ENCODE results near the gene LRP11. TPM values are rescaled to one million over a fixed set of nuclear protein-coding genes. Genes with fewer than 3 reads are reported as not detected.
"Not testable (repeated sequence)": the region's sequence is repeated elsewhere in the genome, so short reads cannot be mapped to it uniquely, and the experiment has no call there.

LRP11 gene
- total RNA-seq, 1 donor: 97.2 TPM

DNA sequence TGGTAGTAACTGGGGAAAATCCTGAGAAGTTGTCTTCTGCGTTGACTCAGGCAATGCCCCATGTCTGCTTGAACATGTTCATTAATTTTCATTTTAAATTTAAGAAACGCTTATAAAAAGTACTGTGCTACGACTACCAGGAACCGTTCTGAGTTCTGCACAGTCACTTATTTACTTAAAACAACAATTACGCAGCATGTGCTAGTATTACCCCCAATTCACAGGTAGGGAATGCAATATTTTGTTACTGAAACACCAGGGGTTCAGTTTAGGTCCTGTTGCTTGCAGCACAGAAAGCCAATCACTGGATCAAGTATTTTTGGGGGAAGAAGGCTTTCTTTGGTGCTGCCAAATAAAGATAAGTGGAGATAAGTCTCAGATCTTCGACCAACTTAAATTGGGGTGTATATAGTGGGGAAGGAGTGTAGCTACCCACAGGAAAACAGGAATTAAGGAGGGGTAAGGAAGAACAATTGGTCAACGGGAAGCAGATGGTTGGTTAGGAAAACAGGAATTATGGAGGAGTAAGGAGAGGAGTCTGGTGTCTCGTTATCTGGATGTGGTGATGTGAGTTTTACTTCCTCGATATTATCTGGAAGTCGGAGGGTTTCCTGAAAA lies 5.2 kb upstream of the LRP11 start:
- TF ChIP-seq CTCF (IDR thresholded peaks at IDR 0.05; ENCODE audit: insufficient read depth, low read depth, low read length): no peak
- no peak overlapping the region for H3K4me3 ChIP-seq (ENCODE audit: low read depth, low read length)
- no peak for DNase-seq (ENCODE audit: low read depth)

GRCh38 chr6:149867876-149868640 lies 3.9 kb upstream of the LRP11 start:
- no peak for TF ChIP-seq CTCF (IDR thresholded peaks at IDR 0.05; ENCODE audit: insufficient read depth, low read depth, low read length)
- no peak for DNase-seq (ENCODE audit: low read depth)
- no peak overlapping the region for H3K4me3 ChIP-seq (ENCODE audit: low read depth, low read length)

- peak overlapping the region; percentile 73 for H3K4me3 ChIP-seq (ENCODE audit: low read depth, low read length)
- TF ChIP-seq CTCF (IDR thresholded peaks at IDR 0.05; ENCODE audit: insufficient read depth, low read depth, low read length): peak; percentile 72
- peak; percentile 80 for DNase-seq (ENCODE audit: low read depth)
These were observed 698 bp upstream of the LRP11 start for GRCh38 chr6:149864578-149865535.

DNA sequence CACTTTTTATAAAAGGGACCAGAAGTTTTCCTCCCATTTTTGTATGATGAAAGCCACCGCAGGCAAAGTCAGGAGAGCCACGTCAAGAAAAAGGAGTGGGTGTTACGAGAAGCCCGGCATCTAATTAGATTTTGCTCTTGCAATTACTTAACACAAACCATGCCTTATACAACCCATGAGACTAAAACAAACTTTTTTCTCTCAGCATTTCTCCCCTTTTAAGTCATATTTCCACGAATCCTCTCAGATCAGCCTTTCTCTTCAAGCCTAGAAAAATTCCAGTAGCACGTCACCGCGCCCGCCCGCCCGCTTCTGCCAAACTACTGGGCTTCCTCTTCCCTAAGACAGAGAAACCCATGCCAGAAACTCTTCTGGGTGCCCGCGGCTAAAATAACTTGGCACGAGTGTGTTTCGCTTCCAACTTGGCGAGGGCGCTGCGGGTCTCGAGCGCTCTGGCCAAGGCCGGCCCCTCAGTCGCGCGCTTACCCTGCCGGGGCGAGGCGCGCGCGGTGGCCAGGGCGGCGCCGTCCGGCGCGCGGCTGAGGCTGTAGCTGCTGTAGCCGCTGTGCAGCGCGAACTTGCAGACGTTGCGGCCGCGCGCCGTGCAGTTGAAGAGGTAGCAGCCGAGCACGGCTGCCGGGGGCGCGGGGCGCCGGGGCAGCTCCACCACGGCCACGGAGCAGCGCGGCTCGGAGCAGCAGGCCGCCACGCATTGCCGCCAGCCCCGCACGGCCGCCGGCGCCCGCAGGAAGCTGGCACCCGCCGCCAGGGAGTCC lies 1.0 kb downstream of the LRP11 start:
- H3K4me3 ChIP-seq (ENCODE audit: low read depth, low read length): peak overlapping the region; percentile 73
- TF ChIP-seq CTCF (IDR thresholded peaks at IDR 0.05; ENCODE audit: insufficient read depth, low read depth, low read length): no peak
- peak; percentile 66 for DNase-seq (ENCODE audit: low read depth)

DNA sequence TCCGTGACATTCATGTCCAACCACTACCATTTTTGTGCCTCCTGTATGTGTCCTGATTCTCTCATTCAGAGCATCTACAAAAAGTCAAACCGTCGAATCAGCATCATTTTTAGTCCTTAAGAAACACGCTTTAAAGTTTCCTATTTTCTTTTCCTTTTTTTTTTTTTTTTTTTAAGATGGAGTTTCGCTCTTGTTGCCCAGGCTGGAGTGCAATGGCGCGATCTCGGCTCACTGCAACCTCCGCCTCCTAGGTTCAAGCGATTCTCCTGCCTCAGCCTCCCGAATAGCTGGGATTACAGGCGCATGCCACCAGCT lies 1.8 kb downstream of the LRP11 start:
- not testable (repeated sequence) for DNase-seq (ENCODE audit: low read depth)
- H3K4me3 ChIP-seq (ENCODE audit: low read depth, low read length): peak overlapping the region; percentile 73

- no peak for DNase-seq (ENCODE audit: low read depth)
- H3K4me3 ChIP-seq (ENCODE audit: low read depth, low read length): peak overlapping the region; percentile 73
- TF ChIP-seq CTCF (IDR thresholded peaks at IDR 0.05; ENCODE audit: insufficient read depth, low read depth, low read length): no peak
These were observed 2.3 kb downstream of the LRP11 start for GRCh38 chr6:149861603-149862423.
